ENCODE data around the gene NAALADL2.

- TF ChIP-seq CEBPB (IDR thresholded peaks at IDR 0.05; ENCODE audit: low read depth, low read length) (no peak), RCOR1 (IDR thresholded peaks at IDR 0.05; ENCODE audit: insufficient replicate concordance, low read length) (no peak), CTCF (conservative IDR thresholded peaks at IDR 0.05; ENCODE audit: low read depth, low read length) (no peak), POLR2A (IDR thresholded peaks at IDR 0.05; ENCODE audit: low read depth, low read length) (no peak), SMC3 (IDR thresholded peaks at IDR 0.05; ENCODE audit: low read depth, low read length) (no peak)
Measured at GRCh38 chr3:174958671-174959328, 99.7 kb downstream of the NAALADL2 start.

All from IMR-90 (cell line).